GM23338 (cell line): ENCODE data around the gene SYCE1L. TPM values are rescaled to one million over a fixed set of nuclear protein-coding genes. Genes with fewer than 3 reads are reported as not detected.

Source experiments
- ATAC-seq: fragments of 200-7000 bp; cut with Tn5 transposase; 3 replicates; pipeline ENCODE4 v1.9.1; 2020
- DNase-seq: peaks from one replicate; pipeline ENCODE4 v3.0.0-alpha.2; 2015; ENCODE audit warnings: low spot score
- H2AFZ ChIP-seq: fragments of 200-600 bp; sonication (generic); 2 replicates; pipeline ENCODE4 v1.8.0; 2016; ENCODE audit warnings: antibody characterized with exemption, mild to moderate bottlenecking, moderate library complexity
- H3F3A ChIP-seq: fragments of 200-600 bp; sonication (generic); replicated peaks from 2 replicates; pipeline ENCODE4 v1.8.0; 2017; ENCODE audit warnings: antibody characterized with exemption, mixed run types, low read depth
- H3K27ac ChIP-seq: fragments of 200-600 bp; sonication (generic); 2 replicates; pipeline ENCODE4 v1.6.1; 2016; ENCODE audit warnings: low read depth
- H3K27me3 ChIP-seq: fragments of 200-600 bp; sonication (generic); 2 replicates; pipeline ENCODE4 v1.8.0; 2016; ENCODE audit warnings: mild to moderate bottlenecking, mixed run types, moderate library complexity; ENCODE audit not compliant: insufficient read depth
- H3K36me3 ChIP-seq: fragments of 200-600 bp; sonication (generic); 2 replicates; pipeline ENCODE4 v1.8.0; 2016; ENCODE audit warnings: mild to moderate bottlenecking; ENCODE audit not compliant: insufficient read depth
- H3K4me1 ChIP-seq: fragments of 200-600 bp; sonication (generic); 2 replicates; pipeline ENCODE4 v1.8.0; 2016; ENCODE audit warnings: mild to moderate bottlenecking, moderate library complexity; ENCODE audit not compliant: insufficient read depth
- H3K4me2 ChIP-seq: fragments of 200-600 bp; sonication (generic); 2 replicates; pipeline ENCODE4 v1.7.1; 2017; ENCODE audit warnings: mixed run types
- H3K4me3 ChIP-seq: fragments of 200-600 bp; sonication (generic); 2 replicates; pipeline ENCODE4 v1.6.1; 2016; ENCODE audit warnings: mixed run types
- H3K79me2 ChIP-seq: fragments of 200-600 bp; sonication (generic); replicated peaks from 2 replicates; pipeline ENCODE4 v1.8.0; 2017; ENCODE audit warnings: mild to moderate bottlenecking; ENCODE audit not compliant: insufficient read depth
- H3K9me2 ChIP-seq: fragments of 200-600 bp; sonication (generic); 2 replicates; pipeline ENCODE4 v1.8.0; 2017; ENCODE audit not compliant: insufficient read depth
- H4K20me1 ChIP-seq: fragments of 200-600 bp; sonication (generic); replicated peaks from 2 replicates; pipeline ENCODE4 v1.8.0; 2017; ENCODE audit warnings: mild to moderate bottlenecking; ENCODE audit not compliant: insufficient read depth
- H3K27ac Mint-ChIP-seq: 2 replicates; pipeline ENCODE4 v1.8.0; 2020; ENCODE audit warnings: inconsistent platforms, mild to moderate bottlenecking, moderate library complexity, mixed read lengths
- H3K27me3 Mint-ChIP-seq: 3 replicates; pipeline ENCODE4 v1.8.0; 2022; ENCODE audit warnings: low read depth, mild to moderate bottlenecking, moderate library complexity, mixed read lengths, inconsistent platforms; ENCODE audit not compliant: insufficient read depth, poor library complexity
- H3K36me3 Mint-ChIP-seq: 3 replicates; pipeline ENCODE4 v1.8.0; 2021; ENCODE audit warnings: low read depth, mild to moderate bottlenecking, inconsistent platforms, moderate library complexity, mixed read lengths
- H3K4me1 Mint-ChIP-seq: 3 replicates; pipeline ENCODE4 v1.8.0; 2020; ENCODE audit warnings: mild to moderate bottlenecking, inconsistent platforms, mixed read lengths
- H3K4me3 Mint-ChIP-seq: 3 replicates; pipeline ENCODE4 v1.8.0; 2021; ENCODE audit warnings: moderate library complexity, mild to moderate bottlenecking, inconsistent platforms, mixed read lengths
- H3K9me3 Mint-ChIP-seq: 3 replicates; pipeline ENCODE4 v1.8.0; 2020; ENCODE audit warnings: moderate library complexity, mild to moderate bottlenecking, inconsistent platforms, mixed read lengths
- ETS1 ChIP-seq: IDR thresholded peaks from 2 replicates; pipeline ENCODE4 v1.6.1; 2016; ENCODE audit warnings: antibody characterized with exemption
- EZH2 ChIP-seq: fragments of 200-600 bp; sonication (generic); IDR thresholded peaks from one replicate; pipeline ENCODE4 v1.8.0; 2017; ENCODE audit warnings: antibody characterized with exemption, mild to moderate bottlenecking, low read depth; ENCODE audit not compliant: unreplicated experiment
- EZH2phosphoT487 ChIP-seq: fragments of 200-600 bp; sonication (generic); IDR thresholded peaks from one replicate; pipeline ENCODE4 v1.8.1; 2018; ENCODE audit warnings: antibody characterized with exemption; ENCODE audit not compliant: unreplicated experiment
- JUNB ChIP-seq: IDR thresholded peaks from one replicate; pipeline ENCODE4 v1.6.1; 2016; ENCODE audit warnings: antibody characterized with exemption; ENCODE audit not compliant: unreplicated experiment
- POLR2AphosphoS5 ChIP-seq: IDR thresholded peaks from 2 replicates; pipeline ENCODE4 v1.6.1; 2016; ENCODE audit warnings: antibody characterized with exemption, low read depth
- REST ChIP-seq: IDR thresholded peaks from one replicate; pipeline ENCODE4 v1.6.1; 2018; ENCODE audit warnings: antibody characterized with exemption; ENCODE audit not compliant: unreplicated experiment
- ZNF114 ChIP-seq: fragments of 250-450 bp; sonication (Bioruptor Pico); IDR thresholded peaks from 2 replicates; pipeline ENCODE4 v1.5.0; 2020; ENCODE audit warnings: mild to moderate bottlenecking, moderate library complexity
- polyA plus RNA-seq: library from polyadenylated mRNA; unstranded; fragments of >200 nt; fragmentation: Nextera tagmentation; extraction: Ambion mirVana; gene quantifications from 2 replicates; pipeline ENCODE4 v1.2.1, GENCODE V29; 2016
- total RNA-seq: library from RNA; depleted of rRNA; stranded (reverse); fragments of >200 nt; shearing (Covaris generic); gene quantifications from 2 replicates; pipeline ENCODE4 v1.2.3, GENCODE V29; 2014

SYCE1L gene
- total and polyA plus RNA-seq, 2 experiments from 2014 or later, result 3.9 to 5.9 TPM

- TF ChIP-seq ETS1, result no peak
- no peak for TF ChIP-seq ZNF114 (CRISPR knock-in tag)
- TF ChIP-seq REST, result no peak
- TF ChIP-seq EZH2, result no peak
These were observed 7.8 kb upstream of the SYCE1L start (continued) for GRCh38 chr16:77191259-77191969.

GRCh38 chr16:77193377-77193776, 5.8 kb upstream of the SYCE1L start:
- peaks cover 13% of the 10 kb centered on the region; the same call in 1 of the 2 replicates for H3K4me1 ChIP-seq
- Mint-ChIP-seq H3K36me3 (peaks cover 36% of the 10 kb centered on the region), H3K4me3 (no peak overlapping the region), H3K27me3 (peaks cover 10% of the 10 kb centered on the region), H3K4me1 (peaks cover 20% of the 10 kb centered on the region), H3K27ac (no peak overlapping the region), H3K9me3 (peaks cover 2% of the 10 kb centered on the region; the same call in 2 of the 3 replicates)
- no peak overlapping the region for H2AFZ ChIP-seq
- no peaks in the 10 kb centered on the region for H3K27me3 ChIP-seq
- ATAC-seq, result no peak
- H3K36me3 ChIP-seq, result peaks cover 6% of the 10 kb centered on the region; the same call in 1 of the 2 replicates
- H3K9me2 ChIP-seq, result no peaks in the 10 kb centered on the region
- no peaks in the 10 kb centered on the region; the same call in 1 of the 2 replicates for H4K20me1 ChIP-seq
- no peak for TF ChIP-seq EZH2phosphoT487
- H3K4me2 ChIP-seq, result no peak overlapping the region
- peaks cover 20% of the 10 kb centered on the region for H3K79me2 ChIP-seq
- H3K27ac ChIP-seq, result no peak overlapping the region
- no peak for DNase-seq
- H3F3A ChIP-seq, result no peaks in the 10 kb centered on the region
- H3K4me3 ChIP-seq, result no peak overlapping the region

GRCh38 chr16:77194295-77195231, 4.6 kb upstream of the SYCE1L start:
- no peak for ATAC-seq
- H3K27me3 Mint-ChIP-seq, result peaks cover 10% of the 10 kb centered on the region
- H3F3A ChIP-seq, result no peaks in the 10 kb centered on the region
- no peak for DNase-seq
- H3K79me2 ChIP-seq, result peaks cover 20% of the 10 kb centered on the region
- H3K36me3 ChIP-seq, result peaks cover 6% of the 10 kb centered on the region; the same call in 1 of the 2 replicates
- H3K27ac ChIP-seq, result no peak overlapping the region
- H3K4me1 ChIP-seq, result peaks cover 13% of the 10 kb centered on the region; the same call in 1 of the 2 replicates
- no peak overlapping the region for H2AFZ ChIP-seq
- H3K4me3 ChIP-seq, result no peak overlapping the region
- H3K36me3 Mint-ChIP-seq, result peaks cover 40% of the 10 kb centered on the region
- no peaks in the 10 kb centered on the region; the same call in 1 of the 2 replicates for H4K20me1 ChIP-seq
- H3K4me3 Mint-ChIP-seq, result no peak overlapping the region
- H3K9me2 ChIP-seq, result no peaks in the 10 kb centered on the region
- H3K27me3 ChIP-seq, result no peaks in the 10 kb centered on the region
- no peak overlapping the region for H3K27ac Mint-ChIP-seq
- peaks cover 2% of the 10 kb centered on the region; the same call in 2 of the 3 replicates for H3K9me3 Mint-ChIP-seq
- H3K4me1 Mint-ChIP-seq, result peaks cover 14% of the 10 kb centered on the region
- H3K4me2 ChIP-seq, result no peak overlapping the region
- TF ChIP-seq POLR2AphosphoS5, result no peak
- TF ChIP-seq JUNB, result no peak
- TF ChIP-seq ZNF114 (CRISPR knock-in tag), result no peak
